OCI-LY7 (cell line): ENCODE results near the gene SOX13.

Experiments used
- CTCF ChIP-seq: fragments of 200-600 bp; sonication (generic); conservative IDR thresholded peaks from 2 replicates; pipeline ENCODE4 v1.5.1; 2014; ENCODE audit warnings: mild to moderate bottlenecking, antibody characterized with exemption, low read length, moderate library complexity, mixed read lengths
- EZH2phosphoT487 ChIP-seq: fragments of 200-600 bp; sonication (generic); IDR thresholded peaks from 2 replicates; pipeline ENCODE4 v1.6.1; 2018; ENCODE audit warnings: low read depth, borderline replicate concordance, mild to moderate bottlenecking, mixed run types, antibody characterized with exemption, low read length, moderate library complexity, mixed read lengths

GRCh38 chr1:204130981-204131892 is 58.3 kb downstream of the SOX13 start:
- no peak for TF ChIP-seq CTCF
- no peak for TF ChIP-seq EZH2phosphoT487
